HepG2 (cell line): ENCODE results near the gene ZBTB18.

ENCODE experiments used
- BHLHE40 ChIP-seq: IDR thresholded peaks from 2 replicates; pipeline ENCODE4 v1.6.1; 2011; ENCODE audit warnings: low read length, improper control_type of control experiment
- BRCA1 ChIP-seq: sonication (generic); formaldehyde crosslinking; IDR thresholded peaks from 2 replicates; pipeline ENCODE4 v1.4.0; 2020; ENCODE audit warnings: missing genetic modification reagents
- EZH2 ChIP-seq: conservative IDR thresholded peaks from 2 replicates; pipeline ENCODE4 v1.6.1; 2012; ENCODE audit warnings: mild to moderate bottlenecking, low read depth, low read length, moderate library complexity
- GABPA ChIP-seq, 2 experiments: IDR thresholded peaks; 2 replicates each; pipeline ENCODE4 v1.6.1; 2011 to 2016; ENCODE audit warnings: low read depth in 2 of 2, low read length in 1 of 2, missing biosample characterization in 1 of 2, missing genetic modification characterization in 1 of 2
- POLR2A ChIP-seq, 2 experiments: IDR thresholded peaks; 2 replicates each; pipeline ENCODE4 v1.6.1; 2011; ENCODE audit warnings: low read depth in 2 of 2, low read length in 2 of 2, mild to moderate bottlenecking in 1 of 2, moderate library complexity in 1 of 2; ENCODE audit not compliant: insufficient read depth in 1 of 2
- PRDM4 ChIP-seq: sonication (generic); formaldehyde crosslinking; IDR thresholded peaks from 2 replicates; pipeline ENCODE4 v1.9.0; 2021; ENCODE audit warnings: missing genetic modification reagents, borderline replicate concordance
- TF ChIP-seq, protein P1 (sequence below): sonication (generic); formaldehyde crosslinking; IDR thresholded peaks from 2 replicates; pipeline ENCODE4 v1.5.0; 2020; ENCODE audit warnings: mild to moderate bottlenecking, missing genetic modification reagents, moderate library complexity

- TF ChIP-seq BRCA1 (CRISPR knock-in tag) (no peak), PRDM4 (CRISPR knock-in tag) (no peak), GABPA (IDR thresholded peaks at IDR 0.05; ENCODE audit: low read depth, low read length) (no peak), GABPA (CRISPR knock-in tag; IDR thresholded peaks at IDR 0.05; ENCODE audit: low read depth) (no peak), EZH2 (no peak), POLR2A (IDR thresholded peaks at IDR 0.05; ENCODE audit: insufficient read depth in 1 of 2, low read depth in 2 of 2, low read length in 2 of 2) (no peak), BHLHE40 (no peak)
- TF ChIP-seq, protein P1, sequence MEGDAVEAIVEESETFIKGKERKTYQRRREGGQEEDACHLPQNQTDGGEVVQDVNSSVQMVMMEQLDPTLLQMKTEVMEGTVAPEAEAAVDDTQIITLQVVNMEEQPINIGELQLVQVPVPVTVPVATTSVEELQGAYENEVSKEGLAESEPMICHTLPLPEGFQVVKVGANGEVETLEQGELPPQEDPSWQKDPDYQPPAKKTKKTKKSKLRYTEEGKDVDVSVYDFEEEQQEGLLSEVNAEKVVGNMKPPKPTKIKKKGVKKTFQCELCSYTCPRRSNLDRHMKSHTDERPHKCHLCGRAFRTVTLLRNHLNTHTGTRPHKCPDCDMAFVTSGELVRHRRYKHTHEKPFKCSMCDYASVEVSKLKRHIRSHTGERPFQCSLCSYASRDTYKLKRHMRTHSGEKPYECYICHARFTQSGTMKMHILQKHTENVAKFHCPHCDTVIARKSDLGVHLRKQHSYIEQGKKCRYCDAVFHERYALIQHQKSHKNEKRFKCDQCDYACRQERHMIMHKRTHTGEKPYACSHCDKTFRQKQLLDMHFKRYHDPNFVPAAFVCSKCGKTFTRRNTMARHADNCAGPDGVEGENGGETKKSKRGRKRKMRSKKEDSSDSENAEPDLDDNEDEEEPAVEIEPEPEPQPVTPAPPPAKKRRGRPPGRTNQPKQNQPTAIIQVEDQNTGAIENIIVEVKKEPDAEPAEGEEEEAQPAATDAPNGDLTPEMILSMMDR (CRISPR knock-in tag), result no peak
These were observed 3.8 kb downstream of the ZBTB18 start for GRCh38 chr1:244054924-244055263.
